GM18951 (cell line): ENCODE measurements around the gene ATP5F1D.

ENCODE experiments used
- POLR2A ChIP-seq: IDR thresholded peaks from 4 replicates; pipeline ENCODE4 v1.6.1; 2011; ENCODE audit warnings: mild to moderate bottlenecking; ENCODE audit not compliant: insufficient read length, insufficient read depth; ENCODE audit errors: extremely low read depth
- in situ Hi-C: fragments of 300-500 bp; cut with MboI; formaldehyde crosslinking; loops from one replicate; pipeline ENCODE4 v1.12.0; 2022; ENCODE audit warnings: low sequenced_read_pairs, mixed read lengths, inconsistent platforms; ENCODE audit not compliant: unreplicated experiment

Gene ATP5F1D

DNA sequence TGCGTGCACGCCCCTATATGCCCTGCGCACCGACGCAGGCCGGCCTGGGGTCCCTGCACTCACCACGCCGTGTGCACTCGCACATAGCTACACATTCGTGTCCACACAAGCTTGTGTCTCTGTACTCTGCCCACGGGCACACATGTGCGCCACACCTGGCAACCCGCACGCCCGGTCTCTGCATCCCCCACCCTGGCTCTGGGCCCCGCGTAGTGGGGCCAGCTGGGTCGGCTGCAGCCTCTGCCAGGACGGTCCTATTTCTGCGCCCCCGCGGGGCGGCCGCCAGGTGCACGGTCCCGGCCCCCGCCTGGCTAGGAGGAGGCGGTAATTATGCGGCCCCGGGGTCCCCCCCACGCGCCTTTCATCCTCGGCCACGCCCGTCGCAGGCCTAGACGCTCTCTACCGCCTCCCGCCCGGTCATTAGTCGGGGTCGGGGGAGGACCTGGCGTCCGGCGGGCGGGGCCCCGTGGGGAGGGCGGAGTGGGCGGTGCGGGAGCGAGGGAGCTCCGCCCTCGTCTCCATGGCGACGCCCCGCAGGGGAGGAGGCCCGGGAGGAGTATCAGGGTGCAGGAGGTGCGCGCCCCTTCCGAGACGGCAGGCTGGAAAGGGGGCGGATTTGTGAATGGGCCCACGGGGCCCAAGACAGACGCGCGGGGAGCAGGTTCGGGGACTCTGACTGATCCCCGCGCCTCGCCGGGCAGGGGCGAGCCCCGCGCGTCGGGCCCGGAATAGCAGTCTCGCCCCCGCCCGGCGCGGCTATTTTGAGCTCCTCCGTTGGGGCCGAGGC lies 24.8 kb downstream of the ATP5F1D start:
- peak; percentile 32 for TF ChIP-seq POLR2A
- in situ Hi-C loops = no loop called here

DNA sequence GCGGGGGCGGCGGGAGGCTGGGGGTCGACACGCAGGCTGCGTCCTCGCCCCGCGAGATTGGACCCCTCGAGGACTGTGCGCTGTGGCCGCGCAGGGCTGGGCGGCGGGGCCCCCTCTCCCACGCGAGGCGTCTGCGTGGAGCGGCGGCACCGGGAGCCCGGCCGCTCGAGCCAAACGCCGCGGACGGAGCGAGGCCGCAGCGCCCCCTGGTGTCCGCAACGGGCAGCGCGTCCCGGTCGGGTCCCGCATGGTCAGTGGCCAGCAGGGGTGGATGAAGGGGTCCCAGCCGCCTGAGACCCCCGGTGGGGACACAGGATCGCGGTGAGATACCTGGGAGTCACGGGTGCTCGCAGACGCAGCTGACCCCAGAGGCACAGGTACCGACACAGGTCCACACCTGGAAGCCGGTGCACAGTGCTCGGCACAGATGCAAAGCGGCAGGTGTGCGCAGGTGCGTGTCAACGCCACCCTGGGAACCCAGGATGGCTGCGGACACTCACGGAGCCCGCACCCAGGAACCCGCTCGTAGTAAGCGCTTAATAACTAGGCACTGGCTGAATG lies 25.4 kb downstream of the ATP5F1D start:
- TF ChIP-seq POLR2A = no peak
- in situ Hi-C loops = no loop called here

DNA sequence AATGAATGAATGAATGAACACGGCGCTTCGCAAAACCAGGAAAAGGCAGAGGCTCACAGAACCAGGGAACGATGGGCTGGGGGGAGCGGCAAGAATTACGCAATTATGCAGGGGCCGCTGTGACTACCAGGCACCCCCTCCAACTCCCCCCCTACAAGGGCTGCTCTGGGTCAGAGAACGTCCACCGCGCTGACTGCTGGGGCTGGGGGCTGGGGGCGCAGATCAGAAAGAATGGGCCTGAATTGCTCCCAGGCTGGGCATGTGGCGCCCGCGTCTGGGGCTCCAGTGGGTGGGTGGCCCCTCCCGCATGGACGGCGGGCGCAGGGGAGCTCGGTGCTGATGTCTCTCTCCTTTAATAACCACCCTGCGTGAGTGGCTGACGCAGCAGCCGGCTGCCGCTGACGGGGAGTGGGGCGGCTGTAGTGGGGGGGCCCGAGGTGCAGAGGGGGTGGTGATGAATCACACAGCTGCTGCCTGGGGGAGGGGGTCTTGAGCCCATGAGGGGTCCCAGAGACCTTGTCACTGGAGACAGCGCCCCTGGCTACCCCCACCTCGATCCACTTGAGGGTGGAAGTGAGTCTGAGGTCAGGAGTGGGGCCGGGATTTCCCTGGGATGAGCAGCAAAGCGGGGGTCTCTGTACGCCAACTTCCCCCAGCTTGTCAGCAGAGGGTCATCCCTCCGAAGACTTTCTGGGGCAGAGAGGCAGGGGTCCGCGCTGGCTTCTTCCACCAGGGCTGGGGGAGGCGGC lies 26.1 kb downstream of the ATP5F1D start:
- TF ChIP-seq POLR2A = no peak
- in situ Hi-C loops = no loop called here

DNA sequence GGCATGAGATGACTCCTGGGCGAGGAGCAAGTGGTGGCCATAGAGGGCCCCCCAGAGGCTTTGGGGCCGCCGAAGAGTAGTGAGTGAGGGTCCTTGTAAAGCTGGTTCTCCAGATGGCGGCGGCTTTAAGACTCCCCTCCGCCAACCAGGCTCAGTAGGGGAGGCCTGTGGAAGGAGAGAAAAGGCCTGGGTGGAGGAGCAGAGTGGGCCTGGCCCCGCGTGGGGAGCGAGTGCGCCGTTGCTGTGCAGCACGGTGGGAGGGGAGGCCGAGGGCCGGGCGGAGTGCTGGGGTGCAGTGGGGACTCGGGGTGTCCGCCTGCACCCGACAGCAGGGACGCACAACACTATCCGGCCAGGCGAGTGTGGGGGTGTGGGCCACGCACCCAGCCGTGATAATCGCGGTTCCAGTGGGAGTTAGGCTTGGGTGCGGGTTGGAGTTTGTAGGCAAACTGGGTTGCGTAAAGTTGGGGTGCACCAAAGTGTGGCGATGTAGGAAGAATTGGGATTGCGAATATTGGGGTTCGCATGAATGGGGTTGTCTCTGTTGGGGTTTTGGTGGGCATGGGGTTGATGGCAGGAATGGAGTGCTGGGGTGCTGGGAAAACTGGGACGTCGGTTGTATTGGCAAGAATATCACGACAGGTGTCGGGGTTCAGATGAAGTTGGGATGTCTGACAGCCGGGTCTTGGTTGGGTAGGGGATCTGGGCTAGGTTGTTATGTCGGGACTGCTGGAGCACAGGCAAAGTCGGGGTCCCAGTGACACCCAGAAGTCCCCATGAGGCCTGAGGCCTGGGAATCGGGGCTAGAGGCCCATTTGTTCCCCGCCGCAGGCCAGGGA lies 26.9 kb downstream of the ATP5F1D start:
- in situ Hi-C loops = no loop called here
- TF ChIP-seq POLR2A = no peak

DNA sequence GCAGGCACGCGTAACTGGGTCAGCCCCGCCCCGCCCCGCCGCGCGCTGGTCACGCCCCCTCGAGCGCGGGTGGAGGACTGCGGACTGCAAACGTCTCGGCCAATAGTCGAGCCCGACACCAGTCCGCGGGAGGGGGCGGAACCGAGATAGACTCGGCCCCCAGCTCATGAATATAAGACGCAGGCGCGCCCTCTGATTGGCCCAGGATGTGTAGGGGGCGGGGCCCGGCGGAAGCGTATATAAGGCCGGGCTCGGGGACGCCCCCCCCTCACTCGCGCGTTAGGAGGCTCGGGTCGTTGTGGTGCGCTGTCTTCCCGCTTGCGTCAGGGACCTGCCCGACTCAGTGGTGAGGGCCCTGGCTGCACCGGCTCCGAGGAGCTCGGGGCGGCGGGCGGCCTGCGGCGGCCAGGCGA lies 27.5 kb downstream of the ATP5F1D start, which contains the start of gene CIRBP:
TSS of gene CIRBP (plus strand) at position 268 of the 413 bp plus-strand sequence. CDS start 1,602 bp downstream, outside the sequence.
- TF ChIP-seq POLR2A = peak; percentile 100
- in situ Hi-C loops = no loop called here

DNA sequence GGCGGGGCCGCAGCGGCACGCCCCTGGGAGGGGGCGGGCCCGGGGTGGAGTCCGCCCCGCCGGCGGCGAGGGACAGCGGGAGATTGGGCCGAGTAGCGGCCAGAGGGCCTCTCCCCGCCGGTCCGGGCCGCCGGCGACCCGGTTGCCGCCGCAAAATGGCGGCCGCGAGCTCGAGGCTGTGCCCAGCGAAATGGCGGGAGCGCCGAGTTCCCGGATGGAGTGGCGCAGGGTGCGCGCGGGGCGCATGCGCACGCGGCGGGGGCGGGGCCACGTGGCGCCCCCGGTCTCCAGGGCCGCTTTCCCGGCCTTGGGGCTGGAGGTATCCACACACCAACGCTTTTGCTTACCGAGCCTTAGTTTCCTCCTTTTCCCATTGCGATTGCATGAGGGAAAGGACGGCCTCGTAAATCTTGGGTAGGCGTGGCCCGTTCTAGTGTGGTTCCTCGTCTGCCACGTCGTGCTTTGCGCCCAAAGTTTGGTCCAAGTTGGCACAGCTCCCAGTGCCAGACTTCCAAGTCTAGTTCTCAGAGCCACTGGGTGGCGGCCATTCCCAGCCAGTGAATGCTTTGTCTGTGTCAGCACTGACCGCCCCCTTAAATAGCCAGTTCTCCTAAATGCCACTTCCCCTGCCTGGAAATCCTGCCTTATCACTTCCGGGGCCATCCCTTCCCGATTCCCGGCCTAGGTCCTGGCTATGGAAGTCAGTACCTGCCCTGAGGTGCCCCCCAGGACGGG lies 28.1 kb downstream of the ATP5F1D start:
- in situ Hi-C loops = no loop called here

DNA sequence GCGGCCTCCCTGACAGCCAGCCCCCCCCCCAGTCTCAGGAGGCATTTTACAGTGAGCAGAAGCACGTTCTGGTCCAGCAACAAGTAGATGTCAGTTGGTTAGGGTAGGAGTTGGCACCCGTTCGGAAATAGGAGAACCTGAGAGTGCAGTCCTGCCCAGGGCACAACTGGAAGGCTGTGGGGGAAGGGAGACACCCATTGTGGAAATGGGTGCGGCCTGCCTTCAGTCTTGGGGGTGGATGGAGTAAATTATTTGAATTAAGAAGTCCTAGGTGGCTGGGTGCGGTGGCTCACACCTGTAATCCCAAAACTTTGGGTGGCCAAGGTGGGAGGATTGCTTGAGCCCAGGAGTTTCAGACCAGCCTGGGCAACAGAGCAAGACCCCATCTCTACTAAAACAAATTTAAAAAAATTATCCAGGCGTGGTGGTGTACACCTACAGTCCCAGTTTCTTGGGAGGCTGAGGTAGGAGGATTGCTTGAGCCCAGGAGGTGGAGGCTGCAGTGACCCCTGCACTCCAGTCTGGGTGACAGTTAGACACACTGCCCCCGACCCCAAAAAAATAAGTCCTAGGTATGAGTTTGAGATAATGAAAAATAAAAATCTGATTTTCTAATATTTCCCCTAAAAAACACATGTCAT lies 28.8 kb downstream of the ATP5F1D start:
- no peak for TF ChIP-seq POLR2A
- in situ Hi-C loops = no loop called here

More for the DNA sequence above, 28.1 kb downstream of the ATP5F1D start:
- TF ChIP-seq POLR2A = peak; percentile 63

DNA sequence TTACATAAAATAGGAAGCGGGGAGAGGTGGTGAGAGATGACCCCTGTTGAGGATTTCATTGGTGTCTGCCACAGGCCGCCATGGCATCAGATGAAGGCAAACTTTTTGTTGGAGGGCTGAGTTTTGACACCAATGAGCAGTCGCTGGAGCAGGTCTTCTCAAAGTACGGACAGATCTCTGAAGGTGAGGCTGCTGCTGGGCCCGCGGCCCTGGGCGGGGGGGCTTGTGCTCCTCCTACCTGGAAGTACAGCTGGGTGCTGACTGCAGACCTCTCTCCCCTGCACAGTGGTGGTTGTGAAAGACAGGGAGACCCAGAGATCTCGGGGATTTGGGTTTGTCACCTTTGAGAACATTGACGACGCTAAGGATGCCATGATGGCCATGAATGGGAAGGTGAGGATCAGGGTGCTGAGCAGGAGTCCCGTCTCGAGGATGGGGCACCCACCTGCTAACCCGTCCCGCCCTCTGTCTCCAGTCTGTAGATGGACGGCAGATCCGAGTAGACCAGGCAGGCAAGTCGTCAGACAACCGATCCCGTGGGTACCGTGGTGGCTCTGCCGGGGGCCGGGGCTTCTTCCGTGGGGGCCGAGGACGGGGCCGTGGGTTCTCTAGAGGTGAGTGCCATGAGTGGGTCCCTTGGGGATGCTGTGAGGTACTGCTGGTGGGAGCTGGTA lies 29.4 kb downstream of the ATP5F1D start:
- peak; percentile 38 for TF ChIP-seq POLR2A
- in situ Hi-C loops = no loop called here

DNA sequence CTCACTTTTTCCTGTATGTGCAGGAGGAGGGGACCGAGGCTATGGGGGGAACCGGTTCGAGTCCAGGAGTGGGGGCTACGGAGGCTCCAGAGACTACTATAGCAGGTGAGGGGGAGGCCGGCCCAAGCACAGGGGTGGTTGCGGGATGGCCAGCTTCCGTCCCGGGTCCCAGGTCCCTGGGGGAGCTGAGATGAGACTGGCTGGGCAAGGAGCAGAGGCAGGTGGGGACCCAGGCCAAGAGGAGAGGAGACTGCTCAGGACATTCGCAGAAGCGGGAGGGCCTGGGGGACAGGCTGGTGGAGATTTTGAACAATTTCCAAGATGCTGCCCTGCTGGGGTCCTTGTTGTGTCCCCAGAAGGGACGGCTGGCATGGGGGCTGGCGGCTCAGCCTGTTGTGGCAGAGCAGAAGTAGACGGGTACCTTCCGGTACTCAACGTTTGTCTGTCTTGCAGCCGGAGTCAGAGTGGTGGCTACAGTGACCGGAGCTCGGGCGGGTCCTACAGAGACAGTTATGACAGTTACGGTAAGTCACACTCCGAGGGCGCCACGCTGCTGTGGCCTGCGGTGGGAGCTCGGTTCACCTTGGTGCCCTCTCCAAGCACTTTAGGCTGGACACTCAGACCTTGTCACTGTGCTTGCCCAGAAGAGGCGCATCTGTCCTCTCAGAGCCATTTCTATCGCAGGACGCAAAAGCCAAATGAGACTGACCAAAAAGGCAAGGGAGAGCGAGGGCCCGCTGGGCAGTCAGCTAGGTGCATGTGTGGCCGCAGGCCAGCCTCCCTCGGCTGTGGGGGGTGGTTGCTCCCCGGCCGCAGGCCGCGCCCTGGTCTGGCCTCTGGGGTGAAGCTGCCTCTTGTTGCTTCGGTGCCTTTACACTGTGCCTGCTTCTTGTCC lies 30.2 kb downstream of the ATP5F1D start:
- TF ChIP-seq POLR2A = no peak
- in situ Hi-C loops = no loop called here

DNA sequence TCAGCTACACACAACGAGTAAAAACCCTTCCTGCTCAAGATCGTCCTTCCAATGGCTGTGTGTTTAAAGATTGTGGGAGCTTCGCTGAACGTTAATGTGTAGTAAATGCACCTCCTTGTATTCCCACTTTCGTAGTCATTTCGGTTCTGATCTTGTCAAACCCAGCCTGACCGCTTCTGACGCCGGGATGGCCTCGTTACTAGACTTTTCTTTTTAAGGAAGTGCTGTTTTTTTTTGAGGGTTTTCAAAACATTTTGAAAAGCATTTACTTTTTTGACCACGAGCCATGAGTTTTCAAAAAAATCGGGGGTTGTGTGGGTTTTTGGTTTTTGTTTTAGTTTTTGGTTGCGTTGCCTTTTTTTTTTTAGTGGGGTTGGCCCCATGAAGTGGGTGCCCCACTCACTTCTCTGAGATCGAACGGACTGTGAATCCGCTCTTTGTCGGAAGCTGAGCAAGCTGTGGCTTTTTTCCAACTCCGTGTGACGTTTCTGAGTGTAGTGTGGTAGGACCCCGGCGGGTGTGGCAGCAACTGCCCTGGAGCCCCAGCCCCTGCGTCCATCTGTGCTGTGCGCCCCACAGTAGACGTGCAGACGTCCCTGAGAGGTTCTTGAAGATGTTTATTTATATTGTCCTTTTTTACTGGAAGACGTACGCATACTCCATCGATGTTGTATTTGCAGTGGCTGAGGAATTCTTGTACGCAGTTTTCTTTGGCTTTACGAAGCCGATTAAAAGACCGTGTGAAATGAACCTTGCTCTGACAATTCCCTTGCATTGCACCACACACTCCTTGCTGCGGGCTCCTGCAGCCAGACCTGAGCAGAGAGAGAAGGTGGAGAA lies 31.1 kb downstream of the ATP5F1D start:
- no peak for TF ChIP-seq POLR2A
- in situ Hi-C loops = no loop called here
